ENCODE data around the gene RNU5D-1. TPM values are rescaled to one million over a fixed set of nuclear protein-coding genes. Genes with fewer than 3 reads are reported as not detected.

RNU5D-1 gene
- total and polyA plus RNA-seq, 2 donors from 2014 or later = not detected

GRCh38 chr1:44759077-44759476 is 28.1 kb upstream of the RNU5D-1 start:
- DNase-seq = no peak
- no peaks in the 10 kb centered on the region for H3K36me3 ChIP-seq (ENCODE audit: control insufficient read depth in 2 of 3, insufficient read depth in 3 of 3, low read length in 3 of 3)
- H3K27ac ChIP-seq (ENCODE audit: low read depth in 2 of 2, low read length in 2 of 2) = no peak overlapping the region
- intact Hi-C loops (cut with DNase I) = no loop called here
- H3K4me1 ChIP-seq (ENCODE audit: control insufficient read depth in 2 of 3, insufficient read depth in 2 of 3, low read depth in 1 of 3, low read length in 3 of 3) = no peaks in the 10 kb centered on the region
- H3K9me3 ChIP-seq (ENCODE audit: control insufficient read depth in 2 of 3, insufficient read depth in 1 of 3, low read length in 3 of 3) = no peaks in the 10 kb centered on the region
- no peak for FAIRE-seq
- H3K4me3 ChIP-seq (ENCODE audit: low read length in 3 of 3) = no peak overlapping the region
- no peak overlapping the region for H3K9ac ChIP-seq (ENCODE audit: low read length in 3 of 3)
- no peak for TF ChIP-seq CTCF (IDR thresholded peaks at IDR 0.05; ENCODE audit: borderline replicate concordance, extremely low read depth, insufficient read depth)
- H3K27me3 ChIP-seq (ENCODE audit: control insufficient read depth, insufficient read depth, low read length) = no peaks in the 10 kb centered on the region

- Histone ChIP-seq H3K9ac (ENCODE audit: low read length in 3 of 3) (no peak overlapping the region), H3K4me1 (ENCODE audit: control insufficient read depth in 2 of 3, insufficient read depth in 2 of 3, low read depth in 1 of 3, low read length in 3 of 3) (no peaks in the 10 kb centered on the region), H3K36me3 (ENCODE audit: control insufficient read depth in 2 of 3, insufficient read depth in 3 of 3, low read length in 3 of 3) (no peaks in the 10 kb centered on the region), H3K27ac (ENCODE audit: low read depth in 2 of 2, low read length in 2 of 2) (no peak overlapping the region), H3K27me3 (ENCODE audit: control insufficient read depth, insufficient read depth, low read length) (no peaks in the 10 kb centered on the region), H3K4me3 (ENCODE audit: low read length in 3 of 3) (no peak overlapping the region), H3K9me3 (ENCODE audit: control insufficient read depth in 2 of 3, insufficient read depth in 1 of 3, low read length in 3 of 3) (no peaks in the 10 kb centered on the region)
- no peak for TF ChIP-seq CTCF (IDR thresholded peaks at IDR 0.05; ENCODE audit: borderline replicate concordance, extremely low read depth, insufficient read depth)
- intact Hi-C loops (cut with DNase I) = no loop called here
- no peak for FAIRE-seq
- no peak for DNase-seq
Measured at GRCh38 chr1:44757420-44757819, 26.4 kb upstream of the RNU5D-1 start.

GRCh38 chr1:44747878-44748277 is 16.9 kb upstream of the RNU5D-1 start:
- no peak overlapping the region for H3K4me3 ChIP-seq (ENCODE audit: low read length in 3 of 3)
- H3K36me3 ChIP-seq (ENCODE audit: control insufficient read depth in 2 of 3, insufficient read depth in 3 of 3, low read length in 3 of 3) = no peaks in the 10 kb centered on the region
- no peak for TF ChIP-seq CTCF (IDR thresholded peaks at IDR 0.05; ENCODE audit: borderline replicate concordance, extremely low read depth, insufficient read depth)
- intact Hi-C loops (cut with DNase I) = no loop called here
- H3K9me3 ChIP-seq (ENCODE audit: control insufficient read depth in 2 of 3, insufficient read depth in 1 of 3, low read length in 3 of 3) = no peaks in the 10 kb centered on the region
- no peak overlapping the region for H3K9ac ChIP-seq (ENCODE audit: low read length in 3 of 3)
- DNase-seq (no peak), FAIRE-seq (no peak)
- H3K4me1 ChIP-seq (ENCODE audit: control insufficient read depth in 2 of 3, insufficient read depth in 2 of 3, low read depth in 1 of 3, low read length in 3 of 3) = no peaks in the 10 kb centered on the region
- no peaks in the 10 kb centered on the region for H3K27me3 ChIP-seq (ENCODE audit: control insufficient read depth, insufficient read depth, low read length)
- H3K27ac ChIP-seq (ENCODE audit: low read depth in 2 of 2, low read length in 2 of 2) = no peak overlapping the region

GRCh38 chr1:44743211-44743610 is 12.2 kb upstream of the RNU5D-1 start:
- Histone ChIP-seq H3K9ac (ENCODE audit: low read length in 3 of 3) (no peak overlapping the region), H3K4me3 (ENCODE audit: low read length in 3 of 3) (no peak overlapping the region), H3K4me1 (ENCODE audit: control insufficient read depth in 2 of 3, insufficient read depth in 2 of 3, low read depth in 1 of 3, low read length in 3 of 3) (peaks cover 0 to 6% (median 5%) of the 10 kb centered on the region in 3 donors), H3K9me3 (ENCODE audit: control insufficient read depth in 2 of 3, insufficient read depth in 1 of 3, low read length in 3 of 3) (no peaks in the 10 kb centered on the region), H3K36me3 (ENCODE audit: control insufficient read depth in 2 of 3, insufficient read depth in 3 of 3, low read length in 3 of 3) (no peaks in the 10 kb centered on the region), H3K27ac (ENCODE audit: low read depth in 2 of 2, low read length in 2 of 2) (no peak overlapping the region), H3K27me3 (ENCODE audit: control insufficient read depth, insufficient read depth, low read length) (no peaks in the 10 kb centered on the region)
- intact Hi-C loops (cut with DNase I) = no loop called here
- FAIRE-seq (no peak), DNase-seq (no peak)
- no peak for TF ChIP-seq CTCF (IDR thresholded peaks at IDR 0.05; ENCODE audit: borderline replicate concordance, extremely low read depth, insufficient read depth)

All from kidney (tissue), 14 donors.